IMR-90 (cell line): ENCODE measurements around the gene B3GLCT. TPM values are rescaled to one million over a fixed set of nuclear protein-coding genes. Genes with fewer than 3 reads are reported as not detected.

Experiments used
- ATAC-seq: fragments of 200-7000 bp; cut with Tn5 transposase; 2 replicates; pipeline ENCODE4 v1.9.1; 2020; ENCODE audit warnings: low read depth, mild to moderate bottlenecking, moderate library complexity
- BruUV-seq: library from RNA; stranded (reverse); fragments of 400-500 nt; replicated peaks from 2 replicates; lab custom pipeline; 2021; lab: Mats Ljungman, UMichigan
- CTCF ChIA-PET: fragments of 300-600 bp; formaldehyde crosslinking; extraction: SDS; loops from one replicate; lab custom pipeline; 2021; ENCODE audit warnings: antibody characterized with exemption; lab: Yijun Ruan, JAX
- POLR2A ChIA-PET: fragments of 300-600 bp; sonication (Branson Sonifier 250); formaldehyde crosslinking; loops from one replicate; lab custom pipeline; 2022; ENCODE audit warnings: antibody characterized with exemption; ENCODE audit not compliant: unreplicated experiment; lab: Charles Lee
- DNase-seq: peaks from one replicate; pipeline ENCODE4 v3.0.0; 2013
- H2AFZ ChIP-seq: replicated peaks from 2 replicates; pipeline ENCODE3; 2013; ENCODE audit warnings: low read length, mild to moderate bottlenecking; ENCODE audit not compliant: poor library complexity
- H2AK5ac ChIP-seq: 2 replicates; pipeline ENCODE4 v1.6.1; 2013; ENCODE audit warnings: low read depth, low read length, inconsistent platforms
- H2AK9ac ChIP-seq: replicated peaks from 2 replicates; pipeline ENCODE3; 2013; ENCODE audit warnings: mild to moderate bottlenecking, low read depth, low read length, moderate library complexity; ENCODE audit not compliant: poor library complexity
- H2BK120ac ChIP-seq: 2 replicates; pipeline ENCODE4 v1.6.1; 2013; ENCODE audit warnings: low read depth, low read length, inconsistent platforms
- H2BK15ac ChIP-seq: 3 replicates; pipeline ENCODE4 v1.6.1; 2013; ENCODE audit warnings: low read depth, low read length, inconsistent platforms
- H2BK20ac ChIP-seq: 2 replicates; pipeline ENCODE4 v1.6.1; 2013; ENCODE audit warnings: low read depth, mild to moderate bottlenecking, inconsistent platforms, low read length, moderate library complexity
- H2BK5ac ChIP-seq: 2 replicates; pipeline ENCODE4 v1.6.1; 2013; ENCODE audit warnings: mild to moderate bottlenecking, low read depth, low read length, inconsistent platforms; ENCODE audit not compliant: poor library complexity, severe bottlenecking
- H3K14ac ChIP-seq: replicated peaks from 2 replicates; pipeline ENCODE4 v1.6.1; 2013; ENCODE audit warnings: low read depth, low read length, inconsistent platforms
- H3K18ac ChIP-seq: 2 replicates; pipeline ENCODE4 v1.6.1; 2013; ENCODE audit warnings: low read depth, low read length, control low read depth
- H3K23ac ChIP-seq: 2 replicates; pipeline ENCODE4 v1.6.1; 2013; ENCODE audit warnings: low read depth, low read length, inconsistent platforms
- H3K27ac ChIP-seq: 2 replicates; pipeline ENCODE4 v1.5.1; 2013; ENCODE audit warnings: mild to moderate bottlenecking, control low read depth, low read length; ENCODE audit not compliant: insufficient read depth
- H3K27me3 ChIP-seq: 2 replicates; pipeline ENCODE4 v1.6.1; 2013; ENCODE audit warnings: low read length; ENCODE audit not compliant: control insufficient read depth, insufficient read depth
- H3K36me3 ChIP-seq: 2 replicates; pipeline ENCODE4 v1.6.1; 2013; ENCODE audit warnings: low read length, mixed read lengths; ENCODE audit not compliant: control insufficient read depth, insufficient read depth
- H3K4ac ChIP-seq: 2 replicates; pipeline ENCODE4 v1.6.1; 2013; ENCODE audit warnings: low read depth, low read length, inconsistent platforms
- H3K4me1 ChIP-seq: 2 replicates; pipeline ENCODE4 v1.6.1; 2013; ENCODE audit warnings: low read length, mixed read lengths; ENCODE audit not compliant: control insufficient read depth, insufficient read depth
- H3K4me2 ChIP-seq: 2 replicates; pipeline ENCODE4 v1.6.1; 2013; ENCODE audit warnings: low read depth, mild to moderate bottlenecking, control low read depth, low read length, moderate library complexity
- H3K4me3 ChIP-seq: 2 replicates; pipeline ENCODE4 v1.5.1; 2013; ENCODE audit warnings: low read depth, mild to moderate bottlenecking, control low read depth, low read length, moderate library complexity; ENCODE audit not compliant: insufficient read depth
- H3K56ac ChIP-seq: 2 replicates; pipeline ENCODE4 v1.6.1; 2013; ENCODE audit warnings: low read length, inconsistent platforms; ENCODE audit not compliant: insufficient read depth; ENCODE audit errors: extremely low read depth
- H3K79me1 ChIP-seq, 2 experiments: 2 replicates each; pipeline ENCODE4 v1.6.1; 2013; ENCODE audit warnings: low read length in 2 of 2, inconsistent platforms in 1 of 2, low read depth in 1 of 2
- H3K9ac ChIP-seq: 2 replicates; pipeline ENCODE4 v1.6.1; 2013; ENCODE audit warnings: low read depth, low read length, control low read depth
- H3K9me1 ChIP-seq: 2 replicates; pipeline ENCODE4 v1.6.1; 2013; ENCODE audit warnings: low read length, inconsistent platforms; ENCODE audit not compliant: insufficient read depth
- H3K9me3 ChIP-seq: 2 replicates; pipeline ENCODE4 v1.6.1; 2013; ENCODE audit warnings: low read length; ENCODE audit not compliant: control insufficient read depth, insufficient read depth
- H4K20me1 ChIP-seq: 2 replicates; pipeline ENCODE4 v1.6.1; 2013; ENCODE audit warnings: low read length, inconsistent platforms; ENCODE audit not compliant: insufficient read depth
- H4K5ac ChIP-seq: 2 replicates; pipeline ENCODE4 v1.6.1; 2013; ENCODE audit warnings: mild to moderate bottlenecking, low read depth, low read length, control low read depth
- H4K8ac ChIP-seq, 2 experiments: 2 replicates each; pipeline ENCODE4 v1.6.1; 2013; ENCODE audit warnings: low read depth in 2 of 2, low read length in 2 of 2, control low read depth in 1 of 2, inconsistent platforms in 1 of 2
- H4K91ac ChIP-seq: 2 replicates; pipeline ENCODE4 v1.6.1; 2013; ENCODE audit warnings: low read depth, low read length, inconsistent platforms; ENCODE audit not compliant: insufficient read depth
- BHLHE40 ChIP-seq: fragments of 150-350 bp; IDR thresholded peaks from 2 replicates; pipeline ENCODE4 v1.6.1; 2016; ENCODE audit warnings: mild to moderate bottlenecking, low read depth, low read length
- CEBPB ChIP-seq: IDR thresholded peaks from 2 replicates; pipeline ENCODE4 v1.6.1; 2012; ENCODE audit warnings: low read depth, low read length, improper control_type of control experiment
- CHD1 ChIP-seq: IDR thresholded peaks from 2 replicates; pipeline ENCODE4 v1.6.1; 2012; ENCODE audit warnings: low read depth, low read length, improper control_type of control experiment
- FOS ChIP-seq: fragments of 150-350 bp; IDR thresholded peaks from 2 replicates; pipeline ENCODE4 v1.6.1; 2016; ENCODE audit warnings: low read depth, low read length
- MAFK ChIP-seq: IDR thresholded peaks from 2 replicates; pipeline ENCODE4 v1.6.1; 2012; ENCODE audit warnings: low read depth, low read length, improper control_type of control experiment
- MAZ ChIP-seq: IDR thresholded peaks from 2 replicates; pipeline ENCODE4 v1.6.1; 2012; ENCODE audit warnings: low read depth, mild to moderate bottlenecking, low read length, improper control_type of control experiment, moderate library complexity, borderline replicate concordance
- MXI1 ChIP-seq: IDR thresholded peaks from 2 replicates; pipeline ENCODE4 v1.6.1; 2012; ENCODE audit warnings: low read depth, mild to moderate bottlenecking, low read length, moderate library complexity, borderline replicate concordance
- NFE2L2 ChIP-seq: fragments of 150-350 bp; IDR thresholded peaks from 2 replicates; pipeline ENCODE4 v1.6.1; 2016; ENCODE audit warnings: low read depth, mild to moderate bottlenecking, low read length
- POLR2A ChIP-seq: IDR thresholded peaks from 2 replicates; pipeline ENCODE4 v1.6.1; 2012; ENCODE audit warnings: mild to moderate bottlenecking, low read depth, low read length
- RAD21 ChIP-seq: IDR thresholded peaks from 2 replicates; pipeline ENCODE4 v1.6.1; 2012; ENCODE audit warnings: low read length, improper control_type of control experiment
- RCOR1 ChIP-seq: IDR thresholded peaks from 2 replicates; pipeline ENCODE4 v1.6.1; 2012; ENCODE audit warnings: mild to moderate bottlenecking, low read length, improper control_type of control experiment; ENCODE audit not compliant: insufficient replicate concordance
- RFX5 ChIP-seq: IDR thresholded peaks from 2 replicates; pipeline ENCODE4 v1.8.0; 2012; ENCODE audit warnings: low read depth, mild to moderate bottlenecking, low read length, moderate library complexity
- SMC3 ChIP-seq: fragments of 150-350 bp; IDR thresholded peaks from 2 replicates; pipeline ENCODE4 v1.6.1; 2016; ENCODE audit warnings: low read depth, mild to moderate bottlenecking, antibody characterized with exemption, low read length, moderate library complexity
- WGBS, 2 experiments: methylation state at CpG; one replicate each; pipeline versions ENCODE4 v1.1.5 to v1.1.7; 2013; ENCODE audit warnings: missing lambda C conversion rate in 2 of 2; ENCODE audit not compliant: insufficient read length in 1 of 2; ENCODE audit errors: extremely low coverage in 2 of 2; 5-methylcytosine and 5-hydroxymethylcytosine counted together
- dilution Hi-C: fragments of 300-500 bp; cut with HindIII; formaldehyde crosslinking; loops from one replicate; pipeline ENCODE4 v1.14.3; 2018; ENCODE audit warnings: low sequenced_read_pairs; ENCODE audit not compliant: unreplicated experiment
- in situ Hi-C: fragments of 300-500 bp; cut with MboI; formaldehyde crosslinking; loops from 3 replicates; pipeline ENCODE4 v1.14.3; 2019; ENCODE audit warnings: low sequenced_read_pairs, inconsistent platforms, mixed read lengths
- intact Hi-C: fragments of 100-400 bp; cut with micrococcal nuclease; formaldehyde crosslinking; loops from 2 replicates; pipeline ENCODE4 v1.10.0; 2022
- polyA plus RNA-seq, 3 experiments: library from polyadenylated mRNA; depleted of rRNA; stranded (reverse); fragments of >200 nt; gene quantifications; 2 replicates each; pipeline ENCODE4 v1.2.3, GENCODE V29; 2012; ENCODE audit warnings: low replicate concordance in 1 of 3
- total RNA-seq: library from RNA; depleted of rRNA; stranded (reverse); fragments of >200 nt; gene quantifications from 2 replicates; pipeline ENCODE4 v1.2.3, GENCODE V29; 2012
- TF ChIP-seq, protein P1 (sequence below): conservative IDR thresholded peaks from 2 replicates; pipeline ENCODE4 v1.5.1; 2012; ENCODE audit warnings: mild to moderate bottlenecking, low read depth, low read length, improper control_type of control experiment
- TF ChIP-seq, protein P2 (sequence below): fragments of 150-350 bp; IDR thresholded peaks from 2 replicates; pipeline ENCODE4 v1.6.1; 2016; ENCODE audit warnings: low read depth, mild to moderate bottlenecking, low read length, moderate library complexity, borderline replicate concordance
- TF ChIP-seq, protein P3 (sequence below): fragments of 150-350 bp; IDR thresholded peaks from 2 replicates; pipeline ENCODE4 v1.6.1; 2017; ENCODE audit warnings: mild to moderate bottlenecking, antibody characterized with exemption, low read length, low read depth

Gene B3GLCT
- total and polyA plus RNA-seq, 2 of the 4 experiments (the other 2 are of a cell fraction), result 2.0 to 4.5 TPM

DNA sequence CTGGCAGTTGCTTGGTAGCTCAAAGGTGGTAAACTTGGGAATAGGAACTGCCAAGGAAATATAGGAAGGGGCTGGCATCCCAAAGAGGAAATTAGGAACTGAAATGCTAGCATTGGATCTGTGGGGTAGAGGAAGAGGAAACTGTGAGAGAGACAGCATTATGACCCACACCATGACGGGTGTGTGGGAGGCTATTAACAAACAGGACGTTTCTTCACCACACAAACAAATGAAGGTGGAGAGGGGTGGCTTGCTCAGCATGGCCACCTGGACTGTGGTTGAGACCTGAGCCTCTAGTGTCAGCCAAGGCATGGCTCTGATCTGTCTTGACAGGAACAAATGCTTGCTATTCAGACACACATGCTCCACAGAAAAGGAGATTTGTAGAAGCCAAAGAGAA lies 178.2 kb downstream of the B3GLCT start:
- Histone ChIP-seq H2BK120ac (no peak overlapping the region), H3K18ac (no peak overlapping the region), H4K91ac (no peak overlapping the region), H3K4me3 (no peak overlapping the region), H3K9me3 (no peaks in the 10 kb centered on the region), H3K79me1 (no peaks in the 10 kb centered on the region), H3K9me1 (no peaks in the 10 kb centered on the region), H3K27me3 (no peaks in the 10 kb centered on the region; the same call in 1 of the 2 replicates), H3K4me1 (no peaks in the 10 kb centered on the region), H2BK15ac (no peak overlapping the region), H3K4ac (no peak overlapping the region), H3K14ac (no peak overlapping the region), H3K56ac (no peak overlapping the region), H2AFZ (no peak overlapping the region), H3K4me2 (no peak overlapping the region), H2BK20ac (no peak overlapping the region), H2AK5ac (no peak overlapping the region), H3K23ac (no peak overlapping the region), H4K8ac (no peak overlapping the region), H3K27ac (no peak overlapping the region), H2BK5ac (no peak overlapping the region), H3K9ac (no peak overlapping the region), H3K36me3 (no peaks in the 10 kb centered on the region), H2AK9ac (no peak overlapping the region), H4K5ac (no peak overlapping the region), H4K20me1 (no peaks in the 10 kb centered on the region)
- in situ Hi-C loops, result no loop called here
- DNase-seq (no peak), ATAC-seq (no peak)
- no TSS peak for BruUV-seq
- CTCF ChIA-PET, result no interaction called here
- intact Hi-C loops, result no loop called here
- POLR2A ChIA-PET, result no interaction called here
- dilution Hi-C loops, result no loop called here
- no peak for TF ChIP-seq BHLHE40
- no peak for TF ChIP-seq POLR2A
- TF ChIP-seq, protein P1, sequence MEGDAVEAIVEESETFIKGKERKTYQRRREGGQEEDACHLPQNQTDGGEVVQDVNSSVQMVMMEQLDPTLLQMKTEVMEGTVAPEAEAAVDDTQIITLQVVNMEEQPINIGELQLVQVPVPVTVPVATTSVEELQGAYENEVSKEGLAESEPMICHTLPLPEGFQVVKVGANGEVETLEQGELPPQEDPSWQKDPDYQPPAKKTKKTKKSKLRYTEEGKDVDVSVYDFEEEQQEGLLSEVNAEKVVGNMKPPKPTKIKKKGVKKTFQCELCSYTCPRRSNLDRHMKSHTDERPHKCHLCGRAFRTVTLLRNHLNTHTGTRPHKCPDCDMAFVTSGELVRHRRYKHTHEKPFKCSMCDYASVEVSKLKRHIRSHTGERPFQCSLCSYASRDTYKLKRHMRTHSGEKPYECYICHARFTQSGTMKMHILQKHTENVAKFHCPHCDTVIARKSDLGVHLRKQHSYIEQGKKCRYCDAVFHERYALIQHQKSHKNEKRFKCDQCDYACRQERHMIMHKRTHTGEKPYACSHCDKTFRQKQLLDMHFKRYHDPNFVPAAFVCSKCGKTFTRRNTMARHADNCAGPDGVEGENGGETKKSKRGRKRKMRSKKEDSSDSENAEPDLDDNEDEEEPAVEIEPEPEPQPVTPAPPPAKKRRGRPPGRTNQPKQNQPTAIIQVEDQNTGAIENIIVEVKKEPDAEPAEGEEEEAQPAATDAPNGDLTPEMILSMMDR, result no peak
- no peak for TF ChIP-seq MAZ
- TF ChIP-seq CHD1, result no peak
- TF ChIP-seq FOS, result no peak
- no peak for TF ChIP-seq MXI1
- TF ChIP-seq RAD21, result no peak
- no peak for TF ChIP-seq NFE2L2
- no peak for TF ChIP-seq RFX5
- no peak for TF ChIP-seq CEBPB
- TF ChIP-seq, protein P2, sequence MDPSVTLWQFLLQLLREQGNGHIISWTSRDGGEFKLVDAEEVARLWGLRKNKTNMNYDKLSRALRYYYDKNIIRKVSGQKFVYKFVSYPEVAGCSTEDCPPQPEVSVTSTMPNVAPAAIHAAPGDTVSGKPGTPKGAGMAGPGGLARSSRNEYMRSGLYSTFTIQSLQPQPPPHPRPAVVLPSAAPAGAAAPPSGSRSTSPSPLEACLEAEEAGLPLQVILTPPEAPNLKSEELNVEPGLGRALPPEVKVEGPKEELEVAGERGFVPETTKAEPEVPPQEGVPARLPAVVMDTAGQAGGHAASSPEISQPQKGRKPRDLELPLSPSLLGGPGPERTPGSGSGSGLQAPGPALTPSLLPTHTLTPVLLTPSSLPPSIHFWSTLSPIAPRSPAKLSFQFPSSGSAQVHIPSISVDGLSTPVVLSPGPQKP, result no peak
- no peak for TF ChIP-seq RCOR1
- no peak for TF ChIP-seq SMC3
- TF ChIP-seq MAFK, result no peak
- TF ChIP-seq, protein P3, sequence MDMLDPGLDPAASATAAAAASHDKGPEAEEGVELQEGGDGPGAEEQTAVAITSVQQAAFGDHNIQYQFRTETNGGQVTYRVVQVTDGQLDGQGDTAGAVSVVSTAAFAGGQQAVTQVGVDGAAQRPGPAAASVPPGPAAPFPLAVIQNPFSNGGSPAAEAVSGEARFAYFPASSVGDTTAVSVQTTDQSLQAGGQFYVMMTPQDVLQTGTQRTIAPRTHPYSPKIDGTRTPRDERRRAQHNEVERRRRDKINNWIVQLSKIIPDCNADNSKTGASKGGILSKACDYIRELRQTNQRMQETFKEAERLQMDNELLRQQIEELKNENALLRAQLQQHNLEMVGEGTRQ, result no peak
- no CpG with 5 or more reads among the region's 2 CpGs for WGBS, 2 experiments
